AG09319 (cell line): ENCODE data around the gene NTN3.
"Not testable (repeated sequence)": the region's sequence is repeated elsewhere in the genome, so short reads cannot be mapped to it uniquely, and the experiment has no call there.

Experiments used
- DNase-seq: peaks from one replicate; pipeline ENCODE4 v3.0.0-alpha.2; 2010; ENCODE audit warnings: low read depth; ENCODE audit errors: extremely low read depth
- CTCF ChIP-seq: IDR thresholded peaks from 2 replicates; pipeline ENCODE4 v1.5.1; 2011; ENCODE audit warnings: low read depth, mild to moderate bottlenecking, inconsistent platforms, low read length, moderate library complexity

Gene NTN3

GRCh38 chr16:2476741-2477140 lies 5.6 kb downstream of the NTN3 start:
- no peak for DNase-seq
- TF ChIP-seq CTCF, result no peak

- no peak for TF ChIP-seq CTCF
- DNase-seq, result no peak
Observed at GRCh38 chr16:2477327-2477726, 6.2 kb downstream of the NTN3 start.

- no peak for TF ChIP-seq CTCF
- no peak for DNase-seq
Observed at GRCh38 chr16:2478279-2478678, 7.2 kb downstream of the NTN3 start.

- not testable (repeated sequence) for DNase-seq
Observed at GRCh38 chr16:2479996-2480395, 8.9 kb downstream of the NTN3 start.

GRCh38 chr16:2480948-2481347 lies 9.9 kb downstream of the NTN3 start:
- no peak for DNase-seq
- TF ChIP-seq CTCF, result no peak

- DNase-seq, result no peak
- no peak for TF ChIP-seq CTCF
Observed at GRCh38 chr16:2481676-2482075, 10.6 kb downstream of the NTN3 start.

GRCh38 chr16:2482249-2482648 lies 11.2 kb downstream of the NTN3 start:
- no peak for TF ChIP-seq CTCF
- no peak for DNase-seq

- DNase-seq, result peak; percentile 48
- TF ChIP-seq CTCF, result no peak
Observed at GRCh38 chr16:2482708-2483534, 11.8 kb downstream of the NTN3 start.
